ENCODE measurements around the gene ZBTB46. TPM values are rescaled to one million over a fixed set of nuclear protein-coding genes. Genes with fewer than 3 reads are reported as not detected.

ZBTB46 gene
- total and polyA plus RNA-seq, 10 of the 15 experiments (the other 5 are each of a cell fraction or from before 2014, with no cell fraction given), result 0.15 to 0.92 (median 0.34) TPM

DNA sequence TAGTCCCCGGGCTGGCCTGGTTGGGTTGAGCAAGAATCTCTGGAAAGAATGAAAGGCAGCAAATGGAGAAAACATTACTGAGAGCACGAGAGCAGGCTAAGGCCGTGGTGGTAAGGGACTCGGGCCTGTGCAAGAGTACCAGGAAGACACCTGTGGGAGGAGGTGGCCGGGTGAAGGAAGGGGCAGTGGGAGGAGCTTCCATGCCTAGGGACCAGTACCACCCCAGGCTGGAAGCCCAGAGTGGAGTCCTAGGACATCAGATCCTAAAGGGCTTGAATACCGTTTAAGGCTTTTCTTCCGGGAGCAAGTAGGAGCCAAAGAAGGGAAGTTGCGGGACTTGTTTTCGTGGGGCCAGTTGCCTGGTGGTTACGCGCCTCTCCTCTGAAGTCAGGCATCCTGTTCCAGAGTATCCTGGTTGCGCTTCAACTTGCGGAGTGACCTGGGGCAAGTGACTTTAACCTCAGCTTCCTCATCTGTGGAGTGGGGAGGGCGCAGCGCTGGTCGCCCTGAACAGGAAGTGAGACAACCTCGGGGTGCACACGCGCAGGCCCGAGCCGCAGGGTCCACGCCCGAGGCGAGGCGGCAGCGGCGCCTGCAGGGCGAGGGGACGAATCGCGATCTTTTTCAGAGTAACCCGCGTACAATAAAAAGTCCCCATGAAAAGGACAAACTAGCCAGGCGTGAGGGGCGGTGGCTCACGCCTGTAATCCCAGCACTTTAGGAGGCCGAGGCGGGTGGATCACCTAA is 32.9 kb upstream of the ZBTB46 start (continued):
- TF ChIP-seq, protein P1, sequence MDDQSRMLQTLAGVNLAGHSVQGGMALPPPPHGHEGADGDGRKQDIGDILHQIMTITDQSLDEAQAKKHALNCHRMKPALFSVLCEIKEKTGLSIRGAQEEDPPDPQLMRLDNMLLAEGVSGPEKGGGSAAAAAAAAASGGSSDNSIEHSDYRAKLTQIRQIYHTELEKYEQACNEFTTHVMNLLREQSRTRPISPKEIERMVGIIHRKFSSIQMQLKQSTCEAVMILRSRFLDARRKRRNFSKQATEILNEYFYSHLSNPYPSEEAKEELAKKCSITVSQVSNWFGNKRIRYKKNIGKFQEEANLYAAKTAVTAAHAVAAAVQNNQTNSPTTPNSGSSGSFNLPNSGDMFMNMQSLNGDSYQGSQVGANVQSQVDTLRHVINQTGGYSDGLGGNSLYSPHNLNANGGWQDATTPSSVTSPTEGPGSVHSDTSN (IDR thresholded peaks at IDR 0.05; ENCODE audit: insufficient replicate concordance, low read depth, low read length), result no peak
- TF ChIP-seq ZNF217 (IDR thresholded peaks at IDR 0.05) (0 out of 2 replicates have a peak, but pooled peaks have one; percentile 19), PAX8 (IDR thresholded peaks at IDR 0.05) (no peak), HDAC6 (IDR thresholded peaks at IDR 0.05; ENCODE audit: unreplicated experiment) (no peak), SPI1 (IDR thresholded peaks at IDR 0.05; ENCODE audit: borderline replicate concordance, insufficient read depth, low read depth, low read length) (peak; percentile 90), SRF (IDR thresholded peaks at IDR 0.05; ENCODE audit: low read depth in 2 of 2, low read length in 2 of 2) (no peak), CBFB (IDR thresholded peaks at IDR 0.05; ENCODE audit: low read depth) (peak; percentile 64; the same call in 1 of the 2 replicates), IKZF1 (conservative IDR thresholded peaks at IDR 0.05) (peak; percentile 95), POU2F2 (IDR thresholded peaks at IDR 0.05; ENCODE audit: borderline replicate concordance, low read depth, low read length) (peak; percentile 82; the same call in 2 of the 3 replicates), NFYB (IDR thresholded peaks at IDR 0.05; ENCODE audit: insufficient read depth, low read depth, low read length) (no peak), RFX5 (IDR thresholded peaks at IDR 0.05; ENCODE audit: low read depth, low read length) (no peak)
- TF ChIP-seq, protein P2, sequence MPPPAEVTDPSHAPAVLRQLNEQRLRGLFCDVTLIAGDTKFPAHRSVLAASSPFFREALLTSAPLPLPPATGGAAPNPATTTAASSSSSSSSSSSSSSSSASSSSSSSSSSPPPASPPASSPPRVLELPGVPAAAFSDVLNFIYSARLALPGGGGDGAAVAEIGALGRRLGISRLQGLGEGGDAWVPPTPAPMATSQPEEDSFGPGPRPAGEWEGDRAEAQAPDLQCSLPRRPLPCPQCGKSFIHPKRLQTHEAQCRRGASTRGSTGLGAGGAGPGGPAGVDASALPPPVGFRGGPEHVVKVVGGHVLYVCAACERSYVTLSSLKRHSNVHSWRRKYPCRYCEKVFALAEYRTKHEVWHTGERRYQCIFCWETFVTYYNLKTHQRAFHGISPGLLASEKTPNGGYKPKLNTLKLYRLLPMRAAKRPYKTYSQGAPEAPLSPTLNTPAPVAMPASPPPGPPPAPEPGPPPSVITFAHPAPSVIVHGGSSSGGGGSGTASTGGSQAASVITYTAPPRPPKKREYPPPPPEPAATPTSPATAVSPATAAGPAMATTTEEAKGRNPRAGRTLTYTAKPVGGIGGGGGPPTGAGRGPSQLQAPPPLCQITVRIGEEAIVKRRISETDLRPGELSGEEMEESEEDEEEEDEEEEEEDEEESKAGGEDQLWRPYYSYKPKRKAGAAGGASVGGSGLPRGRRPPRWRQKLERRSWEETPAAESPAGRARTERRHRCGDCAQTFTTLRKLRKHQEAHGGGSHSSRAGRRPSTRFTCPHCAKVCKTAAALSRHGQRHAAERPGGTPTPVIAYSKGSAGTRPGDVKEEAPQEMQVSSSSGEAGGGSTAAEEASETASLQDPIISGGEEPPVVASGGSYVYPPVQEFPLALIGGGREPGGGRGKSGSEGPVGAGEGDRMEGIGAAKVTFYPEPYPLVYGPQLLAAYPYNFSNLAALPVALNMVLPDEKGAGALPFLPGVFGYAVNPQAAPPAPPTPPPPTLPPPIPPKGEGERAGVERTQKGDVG (CRISPR knock-in tag; IDR thresholded peaks at IDR 0.05), result no peak
- TF ChIP-seq, protein P3, sequence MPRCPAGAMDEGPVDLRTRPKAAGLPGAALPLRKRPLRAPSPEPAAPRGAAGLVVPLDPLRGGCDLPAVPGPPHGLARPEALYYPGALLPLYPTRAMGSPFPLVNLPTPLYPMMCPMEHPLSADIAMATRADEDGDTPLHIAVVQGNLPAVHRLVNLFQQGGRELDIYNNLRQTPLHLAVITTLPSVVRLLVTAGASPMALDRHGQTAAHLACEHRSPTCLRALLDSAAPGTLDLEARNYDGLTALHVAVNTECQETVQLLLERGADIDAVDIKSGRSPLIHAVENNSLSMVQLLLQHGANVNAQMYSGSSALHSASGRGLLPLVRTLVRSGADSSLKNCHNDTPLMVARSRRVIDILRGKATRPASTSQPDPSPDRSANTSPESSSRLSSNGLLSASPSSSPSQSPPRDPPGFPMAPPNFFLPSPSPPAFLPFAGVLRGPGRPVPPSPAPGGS (IDR thresholded peaks at IDR 0.05; ENCODE audit: borderline replicate concordance, insufficient read depth, low read depth, low read length, poor library complexity, severe bottlenecking), result no peak
- TF ChIP-seq, protein P4, sequence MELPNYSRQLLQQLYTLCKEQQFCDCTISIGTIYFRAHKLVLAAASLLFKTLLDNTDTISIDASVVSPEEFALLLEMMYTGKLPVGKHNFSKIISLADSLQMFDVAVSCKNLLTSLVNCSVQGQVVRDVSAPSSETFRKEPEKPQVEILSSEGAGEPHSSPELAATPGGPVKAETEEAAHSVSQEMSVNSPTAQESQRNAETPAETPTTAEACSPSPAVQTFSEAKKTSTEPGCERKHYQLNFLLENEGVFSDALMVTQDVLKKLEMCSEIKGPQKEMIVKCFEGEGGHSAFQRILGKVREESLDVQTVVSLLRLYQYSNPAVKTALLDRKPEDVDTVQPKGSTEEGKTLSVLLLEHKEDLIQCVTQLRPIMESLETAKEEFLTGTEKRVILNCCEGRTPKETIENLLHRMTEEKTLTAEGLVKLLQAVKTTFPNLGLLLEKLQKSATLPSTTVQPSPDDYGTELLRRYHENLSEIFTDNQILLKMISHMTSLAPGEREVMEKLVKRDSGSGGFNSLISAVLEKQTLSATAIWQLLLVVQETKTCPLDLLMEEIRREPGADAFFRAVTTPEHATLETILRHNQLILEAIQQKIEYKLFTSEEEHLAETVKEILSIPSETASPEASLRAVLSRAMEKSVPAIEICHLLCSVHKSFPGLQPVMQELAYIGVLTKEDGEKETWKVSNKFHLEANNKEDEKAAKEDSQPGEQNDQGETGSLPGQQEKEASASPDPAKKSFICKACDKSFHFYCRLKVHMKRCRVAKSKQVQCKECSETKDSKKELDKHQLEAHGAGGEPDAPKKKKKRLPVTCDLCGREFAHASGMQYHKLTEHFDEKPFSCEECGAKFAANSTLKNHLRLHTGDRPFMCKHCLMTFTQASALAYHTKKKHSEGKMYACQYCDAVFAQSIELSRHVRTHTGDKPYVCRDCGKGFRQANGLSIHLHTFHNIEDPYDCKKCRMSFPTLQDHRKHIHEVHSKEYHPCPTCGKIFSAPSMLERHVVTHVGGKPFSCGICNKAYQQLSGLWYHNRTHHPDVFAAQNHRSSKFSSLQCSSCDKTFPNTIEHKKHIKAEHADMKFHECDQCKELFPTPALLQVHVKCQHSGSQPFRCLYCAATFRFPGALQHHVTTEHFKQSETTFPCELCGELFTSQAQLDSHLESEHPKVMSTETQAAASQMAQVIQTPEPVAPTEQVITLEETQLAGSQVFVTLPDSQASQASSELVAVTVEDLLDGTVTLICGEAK (IDR thresholded peaks at IDR 0.05; ENCODE audit: borderline replicate concordance), result peak; percentile 48; the same call in 1 of the 2 replicates
- TF ChIP-seq, protein P5, sequence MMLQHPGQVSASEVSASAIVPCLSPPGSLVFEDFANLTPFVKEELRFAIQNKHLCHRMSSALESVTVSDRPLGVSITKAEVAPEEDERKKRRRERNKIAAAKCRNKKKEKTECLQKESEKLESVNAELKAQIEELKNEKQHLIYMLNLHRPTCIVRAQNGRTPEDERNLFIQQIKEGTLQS (IDR thresholded peaks at IDR 0.05; ENCODE audit: borderline replicate concordance, extremely low read depth, low read depth, low read length), result 0 out of 2 replicates have a peak, but pooled peaks have one; percentile 19
- TF ChIP-seq, protein P6, sequence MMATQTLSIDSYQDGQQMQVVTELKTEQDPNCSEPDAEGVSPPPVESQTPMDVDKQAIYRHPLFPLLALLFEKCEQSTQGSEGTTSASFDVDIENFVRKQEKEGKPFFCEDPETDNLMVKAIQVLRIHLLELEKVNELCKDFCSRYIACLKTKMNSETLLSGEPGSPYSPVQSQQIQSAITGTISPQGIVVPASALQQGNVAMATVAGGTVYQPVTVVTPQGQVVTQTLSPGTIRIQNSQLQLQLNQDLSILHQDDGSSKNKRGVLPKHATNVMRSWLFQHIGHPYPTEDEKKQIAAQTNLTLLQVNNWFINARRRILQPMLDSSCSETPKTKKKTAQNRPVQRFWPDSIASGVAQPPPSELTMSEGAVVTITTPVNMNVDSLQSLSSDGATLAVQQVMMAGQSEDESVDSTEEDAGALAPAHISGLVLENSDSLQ (IDR thresholded peaks at IDR 0.05), result no peak

Data from GM12878 (cell line).